HFFc6 (cell line): Measurements from ENCODE around the gene SART1. TPM values are rescaled to one million over a fixed set of nuclear protein-coding genes. Genes with fewer than 3 reads are reported as not detected.

Experiments
- DNase-seq: peaks from one replicate; pipeline ENCODE4 v3.0.0-alpha.2; 2018
- H3K27ac Mint-ChIP-seq: 2 replicates; pipeline ENCODE4 v1.8.0; 2020; ENCODE audit warnings: mild to moderate bottlenecking, mixed read lengths
- H3K27me3 Mint-ChIP-seq: 2 replicates; pipeline ENCODE4 v1.8.0; 2021; ENCODE audit warnings: mild to moderate bottlenecking, moderate library complexity, mixed read lengths; ENCODE audit not compliant: insufficient read depth
- H3K36me3 Mint-ChIP-seq: 2 replicates; pipeline ENCODE4 v1.8.0; 2021; ENCODE audit warnings: low read depth, mixed read lengths
- H3K4me1 Mint-ChIP-seq: 2 replicates; pipeline ENCODE4 v1.8.0; 2020; ENCODE audit warnings: low read depth, mixed read lengths
- H3K4me3 Mint-ChIP-seq: 2 replicates; pipeline ENCODE4 v1.8.0; 2020; ENCODE audit warnings: mild to moderate bottlenecking, moderate library complexity, mixed read lengths
- H3K9me3 Mint-ChIP-seq: 2 replicates; pipeline ENCODE4 v1.8.0; 2020; ENCODE audit warnings: mild to moderate bottlenecking, mixed read lengths
- CTCF ChIP-seq: fragments of 200-600 bp; sonication (generic); IDR thresholded peaks from 2 replicates; pipeline ENCODE4 v1.5.0; 2021; ENCODE audit warnings: antibody characterized with exemption, mild to moderate bottlenecking
- total RNA-seq, 6 experiments: library from RNA; stranded (reverse); fragmentation: NEBNext Ultra II Directional; extraction: Animal tissue kit (Norgen Biotek cat#: 25700); gene quantifications; 2 replicates in 1 of 6; 3 replicates in 5 of 6; pipeline ENCODE4 v1.2.3, GENCODE V29; 2021

The SART1 gene
- total RNA-seq, 6 experiments from 2014 or later = 51.7 to 69.3 (median 61.0) TPM

GRCh38 chr11:66026017-66026529 is 64.5 kb downstream of the SART1 start, which contains the start of gene CATSPER1:
TSS of gene CATSPER1 (minus strand) at chr11:66026479. CDS start at chr11:66026379, 100 bp downstream.
- Mint-ChIP-seq H3K4me1 (peaks cover 15% of the 10 kb centered on the region), H3K4me3 (no peak within 1 kb of the TSS), H3K27me3 (no peaks in the 10 kb centered on the region; the same call in 1 of the 2 replicates), H3K9me3 (no peaks in the 10 kb centered on the region), H3K27ac (no peak within 1 kb of the TSS), H3K36me3 (no peaks in the 10 kb centered on the region)
- no peak for TF ChIP-seq CTCF
- no peak for DNase-seq

Other genes with a start within 250 kb of the SART1 start
- gene KAT5, start 249.5 kb upstream of the SART1 start, total RNA-seq = 10 to 100 TPM; 36.5 to 42.6 (median 38.9) TPM
- gene RNASEH2C, start 240.9 kb upstream of the SART1 start, total RNA-seq = 10 to 100 TPM; 54.0 to 85.6 (median 61.4) TPM
- gene AP5B1, start 180.8 kb upstream of the SART1 start, total RNA-seq = 10 to 100 TPM in 2 of 6 experiments, 1 to 10 TPM in 4; 8.7 to 11.1 (median 9.5) TPM
- not detected for gene OVOL1, start 174.7 kb upstream of the SART1 start, total RNA-seq
- gene SNX32, start 127.8 kb upstream of the SART1 start, total RNA-seq = not detected
- 1,000 to 10,000 TPM; 2,002 to 2,288 (median 2,238) TPM for gene CFL1, start 103.6 kb upstream of the SART1 start, total RNA-seq
- gene MUS81, start 101.3 kb upstream of the SART1 start, total RNA-seq = 10 to 100 TPM; 38.4 to 47.9 (median 43.1) TPM
- 100 to 1,000 TPM; 318 to 359 (median 329) TPM for gene EFEMP2, start 88.9 kb upstream of the SART1 start, total RNA-seq
- gene CTSW, start 81.9 kb upstream of the SART1 start, total RNA-seq = under 1 TPM in 4 of 6 experiments, not detected in 2; 0.11 to 0.22 (median 0.14) TPM
- gene FIBP, start 73.3 kb upstream of the SART1 start, total RNA-seq = 100 to 1,000 TPM; 117 to 145 (median 135) TPM
- 100 to 1,000 TPM in 2 of 6 experiments, 10 to 100 TPM in 4; 78.9 to 112 (median 87.7) TPM for gene CCDC85B, start 71.1 kb upstream of the SART1 start, total RNA-seq
- 100 to 1,000 TPM; 134 to 275 (median 234) TPM for gene FOSL1, start 61.3 kb upstream of the SART1 start, total RNA-seq
- 10 to 100 TPM; 79.0 to 94.6 (median 85.0) TPM for gene C11orf68, start 42.7 kb upstream of the SART1 start, total RNA-seq
- 100 to 1,000 TPM; 362 to 687 (median 615) TPM for gene DRAP1, start 42.3 kb upstream of the SART1 start, total RNA-seq
- gene TSGA10IP, start 16.3 kb upstream of the SART1 start, total RNA-seq = under 1 TPM in 1 of 6 experiments, not detected in 5; 0.23 TPM
- gene EIF1AD, start 40.4 kb downstream of the SART1 start, total RNA-seq = 10 to 100 TPM; 28.6 to 36.8 (median 31.7) TPM
- gene BANF1, start 40.8 kb downstream of the SART1 start, total RNA-seq = 100 to 1,000 TPM; 257 to 337 (median 300) TPM
- under 1 TPM in 2 of 6 experiments, not detected in 4; 0.33 to 0.83 TPM for gene CST6, start 50.3 kb downstream of the SART1 start, total RNA-seq
- gene CATSPER1, start 64.7 kb downstream of the SART1 start, total RNA-seq = 1 to 10 TPM; 2.1 to 3.8 (median 2.7) TPM
- under 1 TPM in 1 of 6 experiments, not detected in 5; 0.14 TPM for gene GAL3ST3, start 87.4 kb downstream of the SART1 start, total RNA-seq
- 100 to 1,000 TPM; 199 to 240 (median 222) TPM for gene SF3B2, start 90.6 kb downstream of the SART1 start, total RNA-seq
- 100 to 1,000 TPM in 2 of 6 experiments, 10 to 100 TPM in 4; 82.8 to 114 (median 91.8) TPM for gene PACS1, start 108.5 kb downstream of the SART1 start, total RNA-seq